ENCODE results near the gene PDZD4.

The PDZD4 gene

DNA sequence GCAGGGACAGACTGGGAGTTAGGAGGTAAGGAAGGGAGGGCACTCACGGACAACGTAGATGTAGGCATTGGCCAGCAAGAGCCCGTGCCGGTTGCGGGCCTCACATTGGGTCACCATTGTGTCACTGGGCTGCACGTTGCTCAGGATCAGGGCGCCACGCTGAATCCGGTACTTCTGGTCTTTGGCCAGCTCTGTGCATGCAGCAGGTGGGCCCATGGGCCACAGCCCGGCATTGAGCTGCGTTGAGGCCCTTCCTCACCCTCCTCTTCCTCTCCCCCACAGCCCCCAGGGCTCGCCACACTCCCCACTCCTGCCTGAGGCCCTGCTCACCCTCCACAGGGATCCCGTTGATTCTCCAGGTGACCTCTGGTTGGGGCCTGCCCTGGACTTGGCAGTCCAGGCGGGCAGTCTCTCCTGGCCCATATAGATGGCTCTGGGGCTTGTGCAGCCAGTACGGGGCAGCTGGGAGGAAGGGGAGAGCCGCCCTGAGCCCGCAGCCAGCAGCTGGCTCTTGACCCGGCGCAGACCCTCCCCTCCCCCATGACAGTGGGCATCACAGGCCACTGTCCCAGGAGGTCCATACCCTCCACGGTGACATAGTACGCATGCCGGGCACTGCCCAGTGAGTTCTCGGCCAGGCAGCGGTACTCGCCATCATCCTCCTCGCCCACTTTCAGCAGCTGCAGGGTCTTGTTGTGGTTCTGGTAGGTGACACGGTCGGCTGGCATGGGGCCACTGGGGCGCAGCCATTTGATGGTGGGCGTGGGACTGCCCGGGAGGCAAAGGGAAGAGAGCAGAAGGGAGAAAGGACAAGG, 39.3 kb upstream of the PDZD4 start:
- Histone ChIP-seq H3K27me3 (replicated peaks; ENCODE audit: control insufficient read depth, insufficient read depth, low read length) (no peaks in the 10 kb centered on the region; the same call in 1 of the 2 replicates), H3K36me3 (ENCODE audit: control insufficient read depth, insufficient read depth, low read length) (no peaks in the 10 kb centered on the region), H3K4me3 (replicated peaks; ENCODE audit: low read depth, low read length) (no peak overlapping the region)
- TF ChIP-seq, protein P1, sequence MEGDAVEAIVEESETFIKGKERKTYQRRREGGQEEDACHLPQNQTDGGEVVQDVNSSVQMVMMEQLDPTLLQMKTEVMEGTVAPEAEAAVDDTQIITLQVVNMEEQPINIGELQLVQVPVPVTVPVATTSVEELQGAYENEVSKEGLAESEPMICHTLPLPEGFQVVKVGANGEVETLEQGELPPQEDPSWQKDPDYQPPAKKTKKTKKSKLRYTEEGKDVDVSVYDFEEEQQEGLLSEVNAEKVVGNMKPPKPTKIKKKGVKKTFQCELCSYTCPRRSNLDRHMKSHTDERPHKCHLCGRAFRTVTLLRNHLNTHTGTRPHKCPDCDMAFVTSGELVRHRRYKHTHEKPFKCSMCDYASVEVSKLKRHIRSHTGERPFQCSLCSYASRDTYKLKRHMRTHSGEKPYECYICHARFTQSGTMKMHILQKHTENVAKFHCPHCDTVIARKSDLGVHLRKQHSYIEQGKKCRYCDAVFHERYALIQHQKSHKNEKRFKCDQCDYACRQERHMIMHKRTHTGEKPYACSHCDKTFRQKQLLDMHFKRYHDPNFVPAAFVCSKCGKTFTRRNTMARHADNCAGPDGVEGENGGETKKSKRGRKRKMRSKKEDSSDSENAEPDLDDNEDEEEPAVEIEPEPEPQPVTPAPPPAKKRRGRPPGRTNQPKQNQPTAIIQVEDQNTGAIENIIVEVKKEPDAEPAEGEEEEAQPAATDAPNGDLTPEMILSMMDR (IDR thresholded peaks at IDR 0.05; ENCODE audit: insufficient read depth, low read length, poor library complexity, severe bottlenecking), result no peak
- DNase-seq (ENCODE audit: extremely low read depth, insufficient read length), result no peak

DNA sequence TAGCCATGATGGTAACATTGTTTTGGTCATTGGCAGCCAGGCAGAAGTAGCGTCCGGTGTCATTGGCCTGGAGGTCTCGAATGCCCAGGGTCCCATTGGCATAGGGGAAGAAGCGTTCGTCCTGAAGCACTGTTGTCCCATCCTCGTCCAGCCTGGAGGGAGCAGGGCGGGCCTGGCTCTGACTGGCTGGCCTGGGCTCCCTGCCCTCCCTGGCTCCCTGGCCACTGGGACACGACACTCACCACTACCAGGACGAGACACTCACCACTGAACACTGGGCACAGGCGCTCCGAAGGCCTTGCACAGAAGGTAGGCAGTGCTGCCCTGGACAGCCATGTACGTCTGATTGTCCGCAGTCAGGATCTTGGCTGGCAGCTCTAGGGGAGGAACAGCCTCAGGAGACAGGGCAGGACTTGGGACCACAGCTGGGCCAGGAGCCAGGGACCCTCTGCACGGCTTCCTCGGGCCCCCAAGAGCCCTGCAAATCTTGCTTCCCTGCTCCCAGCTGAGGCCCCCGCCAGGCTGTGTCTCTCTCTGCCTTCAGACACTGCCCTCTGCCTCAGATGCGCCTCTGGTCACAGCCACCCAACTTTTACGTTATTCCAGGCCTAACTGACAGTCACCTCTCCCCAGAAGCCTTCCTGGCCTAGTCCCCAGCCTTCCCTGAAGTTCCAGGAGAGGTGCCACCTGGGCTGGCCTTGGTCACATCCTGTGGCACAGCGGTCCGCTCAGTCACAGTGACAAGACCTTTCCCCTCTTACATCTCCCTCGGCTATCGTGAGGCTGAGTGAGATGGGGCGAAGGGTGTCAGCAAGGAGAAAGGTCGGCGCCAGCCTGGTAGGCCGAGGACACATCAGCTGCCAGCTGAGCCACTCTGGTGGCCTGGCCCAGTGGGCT, 38.5 kb upstream of the PDZD4 start:
- H3K27me3 ChIP-seq (replicated peaks; ENCODE audit: control insufficient read depth, insufficient read depth, low read length), result no peaks in the 10 kb centered on the region; the same call in 1 of the 2 replicates
- H3K36me3 ChIP-seq (ENCODE audit: control insufficient read depth, insufficient read depth, low read length), result no peaks in the 10 kb centered on the region
- TF ChIP-seq, protein P1 (IDR thresholded peaks at IDR 0.05; ENCODE audit: insufficient read depth, low read length, poor library complexity, severe bottlenecking), result no peak
- DNase-seq (ENCODE audit: extremely low read depth, insufficient read length), result no peak
- H3K4me3 ChIP-seq (replicated peaks; ENCODE audit: low read depth, low read length), result no peak overlapping the region

DNA sequence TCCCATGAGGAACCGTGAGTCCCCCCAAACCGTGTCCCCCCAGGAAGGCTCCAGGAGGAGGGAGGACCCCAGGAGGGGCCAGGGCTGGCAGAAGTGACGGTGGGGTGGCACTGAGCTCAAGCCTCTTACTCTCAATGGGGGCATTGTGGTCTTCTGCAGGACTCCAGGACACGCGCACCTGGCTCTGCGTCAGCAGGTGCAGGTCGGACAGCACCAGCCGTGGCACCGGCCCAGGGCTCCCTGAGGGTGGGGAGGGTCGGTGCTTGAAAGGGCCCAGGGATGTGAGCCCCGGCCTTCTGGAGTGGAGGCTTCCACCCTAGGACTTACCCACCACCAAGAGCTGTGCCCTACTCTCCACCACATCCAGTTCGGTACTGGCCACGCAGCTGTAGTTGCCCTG, 37.3 kb upstream of the PDZD4 start:
- Histone ChIP-seq H3K4me3 (replicated peaks; ENCODE audit: low read depth, low read length) (no peak overlapping the region), H3K36me3 (ENCODE audit: control insufficient read depth, insufficient read depth, low read length) (no peaks in the 10 kb centered on the region), H3K27me3 (replicated peaks; ENCODE audit: control insufficient read depth, insufficient read depth, low read length) (no peaks in the 10 kb centered on the region; the same call in 1 of the 2 replicates)
- no peak for DNase-seq (ENCODE audit: extremely low read depth, insufficient read length)
- TF ChIP-seq, protein P1 (IDR thresholded peaks at IDR 0.05; ENCODE audit: insufficient read depth, low read length, poor library complexity, severe bottlenecking), result no peak

DNA sequence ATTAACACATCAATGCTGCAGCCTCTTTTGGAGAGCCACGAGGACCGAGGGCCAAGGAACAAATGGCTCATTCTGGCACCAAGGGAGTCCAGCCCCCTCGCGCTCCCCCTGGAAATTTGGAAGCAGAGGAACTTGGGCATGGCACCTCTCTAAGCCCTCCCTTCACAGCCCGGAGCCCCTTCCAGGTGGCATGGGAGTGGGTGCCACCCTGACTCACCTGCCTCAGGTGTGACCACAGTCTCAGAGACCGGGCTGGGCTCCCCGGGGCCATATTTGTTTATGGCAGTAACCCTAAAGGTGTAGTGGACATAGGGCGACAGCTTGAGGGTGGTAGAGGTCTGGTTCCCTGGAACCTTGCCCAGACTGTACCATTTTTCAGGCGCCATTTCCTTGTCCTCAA, 36.8 kb upstream of the PDZD4 start:
- DNase-seq (ENCODE audit: extremely low read depth, insufficient read length), result no peak
- Histone ChIP-seq H3K4me3 (replicated peaks; ENCODE audit: low read depth, low read length) (no peak overlapping the region), H3K27me3 (replicated peaks; ENCODE audit: control insufficient read depth, insufficient read depth, low read length) (no peaks in the 10 kb centered on the region; the same call in 1 of the 2 replicates), H3K36me3 (ENCODE audit: control insufficient read depth, insufficient read depth, low read length) (no peaks in the 10 kb centered on the region)
- TF ChIP-seq, protein P1 (IDR thresholded peaks at IDR 0.05; ENCODE audit: insufficient read depth, low read length, poor library complexity, severe bottlenecking), result no peak

DNA sequence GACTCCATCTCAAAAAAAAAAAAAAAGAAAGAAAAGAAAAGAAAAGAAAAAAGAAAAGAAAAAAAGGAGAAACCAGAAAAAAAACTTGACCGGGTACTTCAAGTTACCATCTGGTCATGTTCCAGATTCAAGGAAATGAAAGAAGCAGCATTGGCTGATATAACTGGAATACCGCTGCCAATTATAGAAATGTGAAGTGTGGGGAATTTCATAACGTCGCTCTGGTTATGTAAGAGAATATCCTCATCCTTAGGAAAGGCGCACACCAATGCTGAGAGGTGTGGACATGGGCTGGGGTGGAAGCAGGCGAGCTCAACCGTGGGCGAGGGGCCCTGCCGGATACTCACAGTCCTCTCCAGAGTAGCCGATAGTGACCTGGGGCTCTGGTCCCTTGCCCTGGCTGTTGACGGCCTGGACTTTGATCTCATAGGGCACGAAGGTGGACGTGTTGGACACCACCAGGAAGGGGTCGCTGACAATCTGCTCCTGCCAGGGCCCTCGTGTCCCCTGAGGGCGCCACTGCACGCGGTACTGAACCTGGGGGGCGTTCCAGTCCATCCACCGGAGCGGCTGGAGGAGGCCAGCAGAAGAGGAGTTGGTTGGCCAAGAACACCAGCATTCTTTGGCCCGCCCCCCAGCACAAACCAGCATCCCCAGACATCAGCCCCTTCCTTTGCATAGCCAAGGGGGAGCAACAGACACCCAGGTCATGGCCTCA, 36.1 kb upstream of the PDZD4 start:
- H3K4me3 ChIP-seq (replicated peaks; ENCODE audit: low read depth, low read length), result no peak overlapping the region
- no peaks in the 10 kb centered on the region for H3K36me3 ChIP-seq (ENCODE audit: control insufficient read depth, insufficient read depth, low read length)

More for the DNA sequence above, 36.1 kb upstream of the PDZD4 start:
- H3K27me3 ChIP-seq (replicated peaks; ENCODE audit: control insufficient read depth, insufficient read depth, low read length), result no peaks in the 10 kb centered on the region; the same call in 1 of the 2 replicates
- no peak for DNase-seq (ENCODE audit: extremely low read depth, insufficient read length)
- TF ChIP-seq, protein P1 (IDR thresholded peaks at IDR 0.05; ENCODE audit: insufficient read depth, low read length, poor library complexity, severe bottlenecking), result no peak

All from GM06990 (cell line).